Measurements from ENCODE around the gene IL17RB.

The IL17RB gene

DNA sequence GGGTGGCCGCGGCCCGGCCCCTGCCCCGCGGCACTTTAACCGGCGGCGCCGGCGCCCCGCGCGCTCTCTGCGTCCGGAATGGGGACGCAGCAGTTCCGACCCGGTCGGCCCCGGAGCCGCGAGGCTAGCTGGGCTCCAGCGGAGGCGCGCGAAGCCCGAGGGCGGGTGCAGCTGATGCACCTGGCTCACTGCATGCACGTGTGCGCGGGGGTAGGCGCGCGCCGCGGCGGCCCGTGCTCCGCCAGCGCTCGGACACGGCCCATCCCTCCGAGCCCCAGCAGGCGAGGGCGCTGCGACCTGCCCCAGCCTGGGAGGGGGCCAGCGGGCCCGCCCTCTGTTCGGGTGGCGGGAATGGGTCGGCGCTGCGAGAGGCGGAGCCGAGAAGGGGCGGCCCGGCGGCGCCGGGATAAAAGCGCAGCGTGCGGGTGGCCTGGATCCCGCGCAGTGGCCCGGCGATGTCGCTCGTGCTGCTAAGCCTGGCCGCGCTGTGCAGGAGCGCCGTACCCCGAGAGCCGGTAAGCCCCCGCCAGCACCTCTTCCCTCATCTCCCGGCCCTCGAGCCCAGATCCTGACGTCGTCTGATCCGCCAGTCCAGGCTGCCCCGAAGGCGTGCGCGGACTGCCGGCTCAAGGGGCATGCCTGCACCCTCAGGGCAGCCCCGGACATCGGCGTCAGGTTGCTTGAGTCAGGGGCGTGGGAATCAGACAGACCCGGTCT, at the start of gene IL17RB, which contains the start of gene CHDH:
Gene IL17RB (plus strand): TSS at position 435 of the 717 bp plus-strand sequence. CDS start 21 bp downstream, at position 456.
Gene CHDH (minus strand): TSS at position 286 of the 717 bp plus-strand sequence. CDS start 22,411 bp downstream, outside the sequence.
- DNase-seq (ENCODE audit: low spot score) = no peak

- no peak for DNase-seq (ENCODE audit: low spot score)
Measured at GRCh38 chr3:53798144-53798543, 48.2 kb upstream of the IL17RB start.

- no peak for DNase-seq (ENCODE audit: low spot score)
Measured at GRCh38 chr3:53799338-53799865, 47.0 kb upstream of the IL17RB start.

DNA sequence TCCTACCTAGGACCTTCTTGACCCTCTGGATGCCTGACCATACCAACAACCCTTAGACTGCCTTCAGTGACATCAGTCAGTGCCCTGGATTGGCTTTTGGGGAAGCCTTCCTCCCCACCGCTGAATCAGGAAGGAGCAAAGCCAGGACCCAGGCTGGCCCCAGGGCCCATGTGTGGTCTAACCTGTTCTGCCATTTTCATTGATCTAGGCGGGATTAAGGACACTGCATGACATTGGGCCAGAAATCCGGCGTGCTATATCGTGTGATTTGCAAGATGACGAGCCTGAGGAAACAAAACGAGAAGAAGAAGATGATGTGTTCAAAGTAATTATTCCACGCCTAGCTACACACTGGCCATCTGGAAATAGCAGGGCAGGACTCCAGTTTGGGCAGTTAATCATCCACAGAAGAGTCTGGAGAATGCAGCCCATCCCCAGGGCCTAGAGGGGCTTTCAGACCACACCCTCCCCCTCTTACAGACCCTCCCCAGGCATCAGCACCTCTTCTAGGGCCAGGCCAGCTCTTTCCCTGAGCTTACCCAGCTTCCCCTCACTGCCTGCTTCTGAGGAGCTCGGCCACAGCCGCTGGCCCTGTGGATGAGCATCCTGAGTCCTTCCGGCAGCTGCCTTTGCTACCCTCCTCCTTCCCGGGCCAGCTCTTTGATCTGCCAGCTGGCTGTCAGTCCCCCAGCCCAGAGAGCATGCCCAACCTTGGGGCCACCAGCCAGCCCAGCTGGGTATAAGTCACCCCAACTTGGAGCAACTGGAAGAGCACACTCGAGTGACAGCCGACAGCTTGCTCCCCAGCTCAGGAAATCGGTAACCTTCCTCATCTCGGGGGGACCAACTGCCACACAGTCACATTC, 46.1 kb upstream of the IL17RB start:
- DNase-seq (ENCODE audit: low spot score) = no peak

- DNase-seq (ENCODE audit: low spot score) = no peak
Measured at GRCh38 chr3:53801319-53801718, 45.0 kb upstream of the IL17RB start.

- DNase-seq (ENCODE audit: low spot score) = no peak
Measured at GRCh38 chr3:53802256-53802880, 44.0 kb upstream of the IL17RB start.

- DNase-seq (ENCODE audit: low spot score) = no peak
Measured at GRCh38 chr3:53803124-53803815, 43.1 kb upstream of the IL17RB start.

DNA sequence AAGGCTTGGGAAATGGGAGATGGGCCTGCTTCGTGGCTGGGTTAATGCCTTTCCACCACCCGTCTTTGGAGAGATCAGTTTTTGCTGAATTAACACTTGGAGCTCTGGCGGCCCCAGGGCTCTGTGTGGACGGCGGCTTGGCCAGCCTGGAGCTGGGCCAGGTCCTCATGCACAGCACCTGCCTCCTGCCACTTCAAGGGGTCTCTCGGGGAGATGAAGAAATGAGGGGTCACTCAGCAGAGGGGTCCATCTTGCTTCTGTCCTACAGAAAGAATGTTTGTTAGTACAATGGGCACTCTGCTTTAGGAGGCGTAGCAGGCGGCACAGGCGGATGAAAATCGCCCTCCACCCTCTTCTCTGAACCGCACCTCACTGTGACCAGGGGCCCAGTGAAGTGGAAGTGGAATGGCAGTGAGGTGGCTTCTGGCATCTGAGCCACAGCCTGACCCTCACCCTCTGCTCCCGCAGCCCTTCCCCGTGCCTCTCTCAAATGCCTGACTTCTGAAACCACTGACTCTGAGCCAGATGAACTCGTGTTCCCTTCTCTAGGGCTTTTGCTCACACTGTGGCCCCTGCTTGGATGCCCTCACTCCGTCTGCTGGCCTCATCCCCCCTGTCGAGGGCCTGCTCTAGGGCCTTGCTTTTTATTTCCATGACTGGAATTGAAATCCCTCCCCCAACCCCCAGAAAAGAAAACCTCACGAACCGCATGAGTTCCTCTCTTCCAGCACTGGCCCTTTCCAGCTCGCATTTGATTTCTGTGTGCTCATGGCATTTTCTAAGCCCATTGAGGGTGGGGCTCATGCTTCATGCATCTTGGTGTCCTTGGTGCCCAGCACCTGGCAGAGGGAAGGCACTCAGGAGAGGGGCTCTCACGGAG, 42.3 kb upstream of the IL17RB start:
- DNase-seq (ENCODE audit: low spot score) = no peak

- no peak for DNase-seq (ENCODE audit: low spot score)
Measured at GRCh38 chr3:53804697-53805462, 41.5 kb upstream of the IL17RB start.

GRCh38 chr3:53805463-53806159, 40.8 kb upstream of the IL17RB start:
- no peak for DNase-seq (ENCODE audit: low spot score)

GRCh38 chr3:53806182-53807116, 39.9 kb upstream of the IL17RB start:
- no peak for DNase-seq (ENCODE audit: low spot score)

GRCh38 chr3:53807117-53807810, 39.1 kb upstream of the IL17RB start:
- DNase-seq (ENCODE audit: low spot score) = no peak

- no peak for DNase-seq (ENCODE audit: low spot score)
Measured at GRCh38 chr3:53808496-53808895, 37.9 kb upstream of the IL17RB start.

DNA sequence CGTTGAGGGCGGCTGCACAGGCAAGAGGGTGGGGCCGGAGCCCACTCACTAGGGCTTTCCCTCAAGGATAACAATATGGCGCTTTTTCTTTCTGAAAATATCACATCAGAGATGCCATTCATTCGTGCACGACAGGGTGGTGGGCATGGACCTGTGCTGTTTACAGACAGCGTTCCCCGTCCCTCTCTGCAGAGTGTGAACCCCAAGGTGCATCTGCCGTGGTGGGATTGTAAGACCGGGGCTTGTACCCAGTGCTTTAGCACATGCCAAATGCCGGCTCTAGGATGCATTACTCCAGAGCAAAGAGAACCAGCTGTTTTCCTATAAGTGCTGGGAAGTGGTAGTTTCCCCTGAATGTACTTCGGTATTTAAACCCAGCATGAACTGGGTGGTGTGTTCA, 37.1 kb upstream of the IL17RB start:
- no peak for DNase-seq (ENCODE audit: low spot score)

DNA sequence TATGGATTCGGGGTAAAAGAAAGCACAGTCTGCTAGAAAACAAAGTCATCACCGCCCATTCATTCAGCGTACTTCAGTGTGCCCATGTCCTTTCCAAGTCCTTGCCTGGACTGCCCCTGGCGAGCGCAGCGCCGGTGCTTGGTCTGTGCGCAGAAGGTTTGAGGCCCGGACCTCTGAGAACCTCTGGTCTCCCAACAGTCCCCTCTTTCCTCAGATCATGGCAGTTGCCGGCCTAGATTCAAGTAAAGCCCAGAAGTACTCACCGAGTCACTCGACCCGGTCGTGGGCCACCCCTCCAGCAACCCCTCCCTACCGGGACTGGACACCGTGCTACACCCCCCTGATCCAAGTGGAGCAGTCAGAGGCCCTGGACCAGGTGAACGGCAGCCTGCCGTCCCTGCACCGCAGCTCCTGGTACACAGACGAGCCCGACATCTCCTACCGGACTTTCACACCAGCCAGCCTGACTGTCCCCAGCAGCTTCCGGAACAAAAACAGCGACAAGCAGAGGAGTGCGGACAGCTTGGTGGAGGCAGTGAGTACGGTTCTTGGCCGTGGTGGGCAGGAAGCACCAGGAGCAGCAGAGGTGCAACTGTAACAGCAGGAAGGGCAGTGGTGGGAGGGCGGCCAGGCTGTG, 36.5 kb upstream of the IL17RB start:
- DNase-seq (ENCODE audit: low spot score) = no peak

DNA sequence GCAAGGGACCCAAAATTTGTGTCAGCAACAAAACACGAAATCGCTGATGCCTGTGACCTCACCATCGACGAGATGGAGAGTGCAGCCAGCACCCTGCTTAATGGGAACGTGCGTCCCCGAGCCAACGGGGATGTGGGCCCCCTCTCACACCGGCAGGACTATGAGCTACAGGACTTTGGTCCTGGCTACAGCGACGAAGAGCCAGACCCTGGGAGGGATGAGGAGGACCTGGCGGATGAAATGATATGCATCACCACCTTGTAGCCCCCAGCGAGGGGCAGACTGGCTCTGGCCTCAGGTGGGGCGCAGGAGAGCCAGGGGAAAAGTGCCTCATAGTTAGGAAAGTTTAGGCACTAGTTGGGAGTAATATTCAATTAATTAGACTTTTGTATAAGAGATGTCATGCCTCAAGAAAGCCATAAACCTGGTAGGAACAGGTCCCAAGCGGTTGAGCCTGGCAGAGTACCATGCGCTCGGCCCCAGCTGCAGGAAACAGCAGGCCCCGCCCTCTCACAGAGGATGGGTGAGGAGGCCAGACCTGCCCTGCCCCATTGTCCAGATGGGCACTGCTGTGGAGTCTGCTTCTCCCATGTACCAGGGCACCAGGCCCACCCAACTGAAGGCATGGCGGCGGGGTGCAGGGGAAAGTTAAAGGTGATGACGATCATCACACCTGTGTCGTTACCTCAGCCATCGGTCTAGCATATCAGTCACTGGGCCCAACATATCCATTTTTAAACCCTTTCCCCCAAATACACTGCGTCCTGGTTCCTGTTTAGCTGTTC, 35.0 kb upstream of the IL17RB start:
- no peak for DNase-seq (ENCODE audit: low spot score)

Data from CD4-positive, alpha-beta T cell treated with Interleukin-15 for 4 hours (primary cell).